Small intestine (tissue), 7 donors: ENCODE results near the gene PTK7. TPM values are rescaled to one million over a fixed set of nuclear protein-coding genes. Genes with fewer than 3 reads are reported as not detected.
"Not testable (repeated sequence)": the region's sequence is repeated elsewhere in the genome, so short reads cannot be mapped to it uniquely, and the experiment has no call there.

Source experiments
- DNase-seq, 2 donors: peaks; one replicate each; pipeline versions ENCODE4 v3.0.0 to v3.0.0-alpha.2; 2013
- FAIRE-seq: peaks from 2 replicates; lab custom pipeline; 2012; peaks lifted over from hg19 to GRCh38; lab: Jason Lieb, UNC
- H3K27ac ChIP-seq, 3 donors: one replicate each; pipeline ENCODE4 v1.5.1; 2013; ENCODE audit warnings: low read length in 2 of 3, mild to moderate bottlenecking in 2 of 3, control low read depth in 1 of 3, inconsistent platforms in 1 of 3, low read depth in 1 of 3, moderate library complexity in 1 of 3
- H3K27me3 ChIP-seq, 3 donors: one replicate each; pipeline ENCODE4 v1.6.1; 2013; ENCODE audit warnings: low read length in 3 of 3, inconsistent platforms in 1 of 3; ENCODE audit not compliant: control insufficient read depth in 3 of 3, insufficient read depth in 3 of 3
- H3K36me3 ChIP-seq, 3 donors: one replicate each; pipeline ENCODE4 v1.6.1; 2013; ENCODE audit warnings: low read length in 3 of 3, inconsistent platforms in 1 of 3, low read depth in 1 of 3, mild to moderate bottlenecking in 1 of 3, moderate library complexity in 1 of 3; ENCODE audit not compliant: control insufficient read depth in 3 of 3, insufficient read depth in 2 of 3
- H3K4me1 ChIP-seq, 3 donors: one replicate each; pipeline ENCODE4 v1.6.1; 2013; ENCODE audit warnings: low read length in 2 of 3, inconsistent platforms in 1 of 3, low read depth in 1 of 3, mild to moderate bottlenecking in 1 of 3, moderate library complexity in 1 of 3; ENCODE audit not compliant: control insufficient read depth in 3 of 3, insufficient read depth in 2 of 3
- H3K4me3 ChIP-seq, 3 donors: one replicate each; pipeline ENCODE4 v1.5.1; 2013; ENCODE audit warnings: low read length in 3 of 3, control low read depth in 1 of 3, inconsistent platforms in 1 of 3, low read depth in 1 of 3, mild to moderate bottlenecking in 1 of 3, moderate library complexity in 1 of 3
- H3K9me3 ChIP-seq, 2 donors: one replicate each; pipeline ENCODE4 v1.6.1; 2013; ENCODE audit warnings: low read depth in 1 of 2, low read length in 1 of 2; ENCODE audit not compliant: control insufficient read depth in 2 of 2, insufficient read depth in 1 of 2
- WGBS, 3 donors: extraction: QIAGEN DNeasy Blood & Tissue Kit; methylation state at CpG; one replicate each; pipeline ENCODE4 v1.1.7; 2013; 5-methylcytosine and 5-hydroxymethylcytosine counted together
- polyA plus RNA-seq, 4 donors: library from polyadenylated mRNA; stranded (reverse) in 3 of 4; unstranded in 1 of 4; fragments of 200-250 nt in 3 of 4; fragments of 120-200 nt in 1 of 4; gene quantifications; one replicate each; pipeline versions ENCODE4 v1.2.1 to v1.2.3, GENCODE V29; 2013
- donor health status: healthy with polysubstance abuse.
- donor health status: control.
- donor health status: control.
- donor health status: Bipolar disorder and iron deficiency.
- donor health status: healthy.

Gene PTK7
- polyA plus RNA-seq, 4 donors = 1.1 to 36.5 (median 6.9) TPM

- no peak overlapping the region for H3K4me3 ChIP-seq
- FAIRE-seq = no peak
- no peaks in the 10 kb centered on the region for H3K27me3 ChIP-seq
- no peak overlapping the region for H3K27ac ChIP-seq
- 92 to 97% (median 94%) methylated on average over 9 of the region's 9 CpGs for WGBS, 3 donors
- H3K9me3 ChIP-seq = no peaks in the 10 kb centered on the region
- peaks cover 0 to 22% (median 0%) of the 10 kb centered on the region in 3 donors for H3K4me1 ChIP-seq
- peaks cover 7 to 80% (median 15%) of the 10 kb centered on the region in 3 donors for H3K36me3 ChIP-seq
- DNase-seq = no peak
Observed at GRCh38 chr6:43036712-43037111, 39.4 kb upstream of the PTK7 start.

DNA sequence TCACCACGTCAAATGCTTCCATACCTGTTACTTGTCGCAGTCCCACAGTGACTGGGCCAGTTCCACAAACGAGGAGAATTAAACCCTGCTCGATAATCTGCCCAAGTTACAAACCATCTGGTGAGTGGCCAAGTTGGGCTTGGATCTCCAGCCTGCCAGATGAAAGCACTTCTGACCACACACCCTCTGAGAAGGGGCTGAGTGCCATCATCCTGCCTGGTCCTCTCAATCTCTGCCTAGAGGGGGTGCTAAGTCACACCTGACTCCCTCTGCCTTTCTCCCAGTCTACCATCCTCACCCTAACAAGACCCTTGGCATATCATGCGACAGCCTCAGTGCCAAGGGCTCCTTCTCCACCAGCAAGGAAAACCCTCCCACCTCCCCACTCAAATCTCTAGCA lies 38.9 kb upstream of the PTK7 start:
- no peak overlapping the region for H3K4me3 ChIP-seq
- no peak overlapping the region for H3K27ac ChIP-seq
- DNase-seq (no peak), FAIRE-seq (no peak)
- H3K9me3 ChIP-seq = no peaks in the 10 kb centered on the region
- WGBS, 3 donors = 87 to 93% (median 92%) methylated on average over 5 of the region's 5 CpGs
- peaks cover 7 to 79% (median 15%) of the 10 kb centered on the region in 3 donors for H3K36me3 ChIP-seq
- H3K4me1 ChIP-seq = peaks cover 0 to 22% (median 0%) of the 10 kb centered on the region in 3 donors
- no peaks in the 10 kb centered on the region for H3K27me3 ChIP-seq

DNA sequence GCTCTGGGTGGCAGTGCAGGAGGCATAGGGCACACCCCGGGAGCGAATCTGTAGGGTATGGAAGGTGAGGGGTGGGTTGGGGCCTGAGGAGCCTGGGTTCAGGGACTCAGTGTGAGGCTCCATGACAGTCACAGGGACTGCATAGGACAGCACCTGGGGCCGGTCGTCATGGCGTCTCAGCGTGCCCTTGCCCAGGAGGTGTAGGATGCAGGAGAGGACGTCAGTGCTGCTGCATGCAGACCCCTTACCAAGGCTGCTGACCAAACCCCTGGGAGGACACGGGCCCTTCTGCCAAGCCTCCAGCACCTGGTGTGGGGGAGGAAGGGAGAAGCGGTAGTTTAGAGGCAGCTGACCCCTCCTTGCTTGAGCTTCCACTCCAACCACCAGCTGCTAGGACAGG lies 38.4 kb upstream of the PTK7 start:
- no peak overlapping the region for H3K27ac ChIP-seq
- DNase-seq (no peak), FAIRE-seq (no peak)
- H3K27me3 ChIP-seq = no peaks in the 10 kb centered on the region
- 88 to 96% (median 90%) methylated on average over 9 of the region's 9 CpGs for WGBS, 3 donors
- no peak overlapping the region for H3K4me3 ChIP-seq
- H3K4me1 ChIP-seq = peaks cover 0 to 22% (median 0%) of the 10 kb centered on the region in 3 donors
- H3K36me3 ChIP-seq = peaks cover 5 to 79% (median 15%) of the 10 kb centered on the region in 3 donors
- no peaks in the 10 kb centered on the region for H3K9me3 ChIP-seq

GRCh38 chr6:43038727-43039126 lies 37.4 kb upstream of the PTK7 start:
- FAIRE-seq (no peak), DNase-seq (no peak)
- Histone ChIP-seq H3K9me3 (no peaks in the 10 kb centered on the region), H3K27me3 (no peaks in the 10 kb centered on the region), H3K36me3 (peaks cover 4 to 87% (median 15%) of the 10 kb centered on the region in 3 donors), H3K27ac (no peak overlapping the region), H3K4me3 (no peak overlapping the region), H3K4me1 (peaks cover 0 to 20% (median 0%) of the 10 kb centered on the region in 3 donors)
- WGBS, 3 donors = 83 to 89% (median 87%) methylated on average over 9 of the region's 9 CpGs

GRCh38 chr6:43040542-43041257 lies 35.4 kb upstream of the PTK7 start:
- no peaks in the 10 kb centered on the region for H3K27me3 ChIP-seq
- no peaks in the 10 kb centered on the region for H3K9me3 ChIP-seq
- DNase-seq = no peak
- H3K4me3 ChIP-seq = no peak overlapping the region
- WGBS, 3 donors = 95 to 97% (median 95%) methylated on average over 18 of the region's 18 CpGs
- peaks cover 0 to 4% (median 0%) of the 10 kb centered on the region in 3 donors for H3K4me1 ChIP-seq
- H3K36me3 ChIP-seq = peaks cover 3 to 94% (median 17%) of the 10 kb centered on the region in 3 donors
- no peak overlapping the region for H3K27ac ChIP-seq
- no peak for FAIRE-seq

GRCh38 chr6:43041475-43041874 lies 34.6 kb upstream of the PTK7 start:
- not testable (repeated sequence) for H3K9me3 ChIP-seq, H3K27ac ChIP-seq, DNase-seq, H3K27me3 ChIP-seq, FAIRE-seq, H3K4me3 ChIP-seq, H3K4me1 ChIP-seq
- WGBS, 3 donors = 91 to 98% (median 92%) methylated on average over 6 to 8 of the region's 8 CpGs
- peaks cover 0 to 96% (median 23%) of the 10 kb centered on the region in 3 donors for H3K36me3 ChIP-seq

GRCh38 chr6:43043310-43043709 lies 32.8 kb upstream of the PTK7 start:
- FAIRE-seq (no peak), DNase-seq (no peak)
- Histone ChIP-seq H3K27me3 (no peaks in the 10 kb centered on the region), H3K4me3 (no peak overlapping the region), H3K27ac (no peak overlapping the region), H3K36me3 (peaks cover 0 to 94% (median 21%) of the 10 kb centered on the region in 3 donors), H3K9me3 (no peaks in the 10 kb centered on the region), H3K4me1 (no peaks in the 10 kb centered on the region)
- WGBS, 3 donors = 92 to 96% (median 94%) methylated on average over 8 to 9 of the region's 9 CpGs

- H3K27ac ChIP-seq = no peak overlapping the region
- no peaks in the 10 kb centered on the region for H3K4me1 ChIP-seq
- DNase-seq (no peak), FAIRE-seq (no peak)
- peaks cover 0 to 91% (median 20%) of the 10 kb centered on the region in 3 donors for H3K36me3 ChIP-seq
- H3K9me3 ChIP-seq = no peaks in the 10 kb centered on the region
- H3K27me3 ChIP-seq = no peaks in the 10 kb centered on the region
- WGBS, 3 donors = 92 to 97% (median 93%) methylated on average over 11 of the region's 11 CpGs
- no peak overlapping the region for H3K4me3 ChIP-seq
Observed at GRCh38 chr6:43045371-43045930, 30.7 kb upstream of the PTK7 start.
